Effector memory CD4-positive, alpha-beta T cell (primary cell): ENCODE results near the gene DIP2C.

Experiments
- DNase-seq, 3 donors: peaks; one replicate each; pipeline ENCODE4 v3.0.0-alpha.2; 2020
- H3K27ac ChIP-seq: 2 replicates; pipeline ENCODE4 v1.7.0; 2013; ENCODE audit warnings: mild to moderate bottlenecking, low read length, moderate library complexity; ENCODE audit not compliant: insufficient read depth, poor library complexity, severe bottlenecking
- H3K27me3 ChIP-seq: replicated peaks from 2 replicates; pipeline ENCODE4 v1.7.0; 2013; ENCODE audit warnings: mild to moderate bottlenecking, low read length; ENCODE audit not compliant: insufficient read depth, control insufficient read depth, poor library complexity, severe bottlenecking
- H3K36me3 ChIP-seq: 2 replicates; pipeline ENCODE4 v1.7.0; 2013; ENCODE audit warnings: mild to moderate bottlenecking, low read length, moderate library complexity; ENCODE audit not compliant: control insufficient read depth, insufficient read depth
- H3K4me1 ChIP-seq: 2 replicates; pipeline ENCODE4 v1.7.0; 2013; ENCODE audit warnings: low read length, mild to moderate bottlenecking; ENCODE audit not compliant: control insufficient read depth, insufficient read depth, poor library complexity, severe bottlenecking
- H3K4me3 ChIP-seq: 2 replicates; pipeline ENCODE4 v1.7.0; 2013; ENCODE audit warnings: low read length, low read depth, mild to moderate bottlenecking; ENCODE audit not compliant: insufficient read depth, poor library complexity, severe bottlenecking
- H3K9me3 ChIP-seq: 2 replicates; pipeline ENCODE4 v1.7.0; 2013; ENCODE audit warnings: mild to moderate bottlenecking, low read length, moderate library complexity; ENCODE audit not compliant: control insufficient read depth

The DIP2C gene

DNA sequence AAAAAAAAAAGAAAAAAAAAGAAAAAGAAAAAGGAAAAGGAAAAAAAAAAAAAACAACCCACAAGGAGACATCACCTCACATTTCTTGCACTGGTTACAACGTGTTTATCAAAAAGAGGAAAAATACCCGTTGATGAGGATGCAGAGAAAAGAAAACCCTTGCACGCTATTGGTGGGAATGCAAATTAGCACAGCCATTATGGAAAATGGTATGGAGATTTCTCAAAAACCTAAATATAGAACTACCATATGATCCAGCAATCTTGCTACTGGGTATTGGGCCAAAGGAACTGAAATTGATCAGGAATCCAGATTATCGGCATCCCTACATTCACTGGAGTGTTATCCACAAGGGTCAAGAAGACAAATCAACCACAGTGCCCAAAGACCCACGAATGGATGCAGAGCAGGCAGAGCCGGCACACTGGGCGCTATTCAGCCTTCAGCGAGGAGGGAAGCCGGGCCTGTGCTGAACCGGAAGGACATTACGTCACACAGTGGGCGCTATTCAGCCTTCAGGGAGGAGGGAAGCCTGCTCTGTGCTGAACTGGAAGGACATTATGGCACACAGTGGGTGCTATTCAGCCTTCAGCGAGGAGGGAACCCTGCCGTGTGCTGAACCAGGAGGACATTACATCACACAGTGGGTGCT is 295.6 kb downstream of the DIP2C start:
- no peaks in the 10 kb centered on the region for H3K9me3 ChIP-seq
- peaks cover 8% of the 10 kb centered on the region for H3K36me3 ChIP-seq
- no peaks in the 10 kb centered on the region for H3K4me1 ChIP-seq
- H3K4me3 ChIP-seq = no peak overlapping the region
- no peak overlapping the region for H3K27ac ChIP-seq
- no peak for DNase-seq
- no peaks in the 10 kb centered on the region for H3K27me3 ChIP-seq

DNA sequence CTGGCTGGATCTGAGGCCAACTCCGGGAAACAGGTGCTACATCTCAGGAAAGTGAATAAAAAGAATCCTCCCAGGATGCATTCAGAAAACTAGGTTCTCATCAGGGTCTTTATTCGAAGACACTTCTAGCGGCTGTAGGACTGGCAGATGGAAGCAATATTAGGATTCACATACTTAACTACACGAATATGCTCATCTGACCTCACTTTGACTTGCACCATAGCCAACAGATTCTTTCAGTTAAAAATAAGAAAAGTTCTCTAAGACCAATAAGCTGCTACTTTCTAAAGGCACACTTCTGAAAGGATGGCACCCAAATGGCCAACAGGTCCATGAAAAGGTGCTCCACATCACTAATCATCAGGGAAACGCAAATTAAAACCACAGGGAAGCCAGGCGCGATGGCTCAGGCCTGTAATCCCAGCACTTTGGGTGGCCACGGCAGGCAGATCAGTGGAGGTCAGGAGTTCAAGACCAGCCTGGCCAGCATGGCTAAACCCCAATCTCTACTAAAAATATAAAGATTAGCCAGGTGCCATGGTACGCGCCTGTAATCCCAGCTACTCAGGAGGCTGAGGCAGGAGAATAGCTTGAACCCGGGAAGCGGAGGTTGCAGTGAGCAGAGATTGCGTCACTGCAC is 296.2 kb downstream of the DIP2C start:
- Histone ChIP-seq H3K36me3 (peaks cover 8% of the 10 kb centered on the region), H3K4me3 (no peak overlapping the region), H3K4me1 (no peaks in the 10 kb centered on the region), H3K27ac (no peak overlapping the region), H3K27me3 (no peaks in the 10 kb centered on the region), H3K9me3 (no peaks in the 10 kb centered on the region)
- no peak for DNase-seq

DNA sequence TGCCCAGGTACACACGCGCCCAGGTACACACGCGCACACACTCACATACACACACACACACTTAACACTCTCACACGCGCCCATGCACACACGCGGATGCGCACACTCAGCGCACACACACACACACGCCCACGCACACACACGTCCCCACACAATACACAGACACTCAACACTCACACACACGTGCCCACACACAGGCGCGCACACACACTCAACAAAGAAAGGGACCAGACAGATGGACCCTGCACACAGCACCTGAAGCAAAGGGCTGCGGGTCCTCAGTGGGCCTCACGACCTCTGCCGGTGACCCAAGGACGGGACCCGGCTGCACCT is 296.8 kb downstream of the DIP2C start:
- Histone ChIP-seq H3K4me1 (no peaks in the 10 kb centered on the region), H3K4me3 (no peak overlapping the region), H3K27ac (no peak overlapping the region), H3K9me3 (no peaks in the 10 kb centered on the region), H3K36me3 (peaks cover 8% of the 10 kb centered on the region), H3K27me3 (no peaks in the 10 kb centered on the region)
- no peak for DNase-seq

DNA sequence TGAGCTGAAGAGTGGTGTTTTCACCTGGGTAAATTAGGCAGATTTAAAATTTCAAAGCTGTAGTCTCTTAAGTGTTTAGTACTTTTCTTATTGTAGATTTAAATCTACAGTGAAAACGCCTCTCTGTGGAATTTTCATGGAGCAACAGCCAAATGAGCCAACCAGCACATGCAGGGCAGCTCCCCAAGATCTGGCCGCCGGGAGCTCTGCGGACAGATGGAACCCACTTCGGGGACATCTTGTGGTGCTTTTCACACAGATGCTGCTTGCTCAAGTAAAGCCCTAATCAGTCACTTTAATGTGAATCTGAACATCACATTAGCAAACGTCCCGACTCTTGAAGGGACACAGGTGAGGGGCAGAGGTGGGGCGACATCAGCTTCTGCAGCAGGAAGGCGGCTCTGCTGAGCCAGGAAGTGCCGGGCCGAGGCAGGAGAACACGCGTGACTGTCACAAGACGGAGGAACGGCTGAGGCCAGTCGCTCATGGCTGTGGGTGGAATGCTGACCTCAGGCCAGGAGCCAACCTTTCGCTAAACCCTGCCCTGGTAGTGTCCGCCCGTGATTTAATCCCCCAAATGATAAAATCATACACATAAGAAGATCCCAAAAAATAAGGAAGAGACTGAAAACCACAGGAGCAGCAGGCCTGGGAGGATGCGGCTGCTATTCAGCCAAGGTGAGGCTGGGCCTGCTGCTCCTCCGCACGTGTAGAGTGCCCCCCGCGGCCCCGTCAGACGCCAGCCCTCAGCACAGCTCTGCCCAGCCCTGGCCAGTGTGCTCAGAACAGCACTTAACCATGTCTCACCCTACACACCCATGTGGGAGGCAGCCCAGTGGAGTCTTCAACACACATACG is 297.4 kb downstream of the DIP2C start:
- Histone ChIP-seq H3K9me3 (no peaks in the 10 kb centered on the region), H3K4me3 (no peak overlapping the region), H3K27me3 (no peaks in the 10 kb centered on the region), H3K27ac (no peak overlapping the region), H3K4me1 (no peaks in the 10 kb centered on the region), H3K36me3 (peaks cover 8% of the 10 kb centered on the region)
- no peak for DNase-seq

DNA sequence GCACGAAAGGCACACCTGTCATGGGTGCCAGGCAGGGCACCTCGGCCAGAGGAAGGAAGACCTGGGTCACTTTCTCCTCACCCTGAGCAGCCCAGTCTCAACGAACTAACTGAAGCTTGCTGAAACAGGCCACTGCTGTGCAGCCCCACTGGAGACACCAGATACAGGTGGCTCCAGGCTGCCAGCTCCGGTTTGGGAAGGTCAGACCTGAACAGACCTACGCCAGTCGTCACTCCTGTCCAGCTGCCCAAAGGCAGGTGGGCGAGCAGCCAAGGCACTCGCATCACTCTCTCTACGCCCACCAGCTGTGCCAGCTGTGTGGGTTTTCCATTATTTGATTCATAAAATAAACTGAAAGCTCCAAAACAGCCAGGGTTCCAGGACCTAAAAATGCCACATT is 298.2 kb downstream of the DIP2C start:
- Histone ChIP-seq H3K9me3 (no peaks in the 10 kb centered on the region), H3K4me3 (no peak overlapping the region), H3K27me3 (no peaks in the 10 kb centered on the region), H3K4me1 (no peaks in the 10 kb centered on the region), H3K36me3 (peaks cover 8% of the 10 kb centered on the region), H3K27ac (no peak overlapping the region)
- DNase-seq = no peak

DNA sequence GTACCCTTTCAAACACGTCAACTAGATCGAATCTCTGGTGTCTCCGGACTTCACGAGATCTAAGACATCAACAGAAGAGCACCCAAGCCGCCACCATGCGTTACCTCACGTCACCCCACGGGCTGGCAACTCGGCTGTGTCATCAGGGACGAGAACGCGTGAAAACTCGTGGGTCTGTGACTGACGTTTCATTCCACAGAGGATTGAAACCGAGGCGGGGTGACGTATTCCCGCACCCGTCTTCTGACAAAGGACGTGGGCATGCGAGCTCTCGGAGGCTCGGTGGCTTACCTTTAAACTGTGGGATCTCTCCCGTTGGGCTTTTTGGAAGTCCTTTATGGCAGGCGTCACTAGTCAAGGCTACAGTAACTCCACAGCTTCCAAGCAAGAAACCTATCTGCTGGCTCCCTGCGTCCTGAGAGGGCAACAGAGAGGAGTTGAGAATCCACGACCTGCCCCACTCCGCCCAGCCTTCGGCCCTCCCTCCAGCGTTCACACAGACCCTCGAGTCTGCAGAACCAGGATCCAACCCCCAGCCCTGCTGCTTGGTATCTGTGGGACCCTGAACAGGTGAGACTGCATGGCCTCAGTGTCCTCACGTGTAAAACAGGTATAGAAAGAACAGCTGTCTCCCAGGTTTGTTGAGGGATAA is 298.9 kb downstream of the DIP2C start:
- Histone ChIP-seq H3K4me1 (no peaks in the 10 kb centered on the region), H3K9me3 (no peaks in the 10 kb centered on the region), H3K36me3 (peaks cover 8% of the 10 kb centered on the region), H3K27me3 (no peaks in the 10 kb centered on the region), H3K4me3 (no peak overlapping the region), H3K27ac (no peak overlapping the region)
- no peak for DNase-seq

DNA sequence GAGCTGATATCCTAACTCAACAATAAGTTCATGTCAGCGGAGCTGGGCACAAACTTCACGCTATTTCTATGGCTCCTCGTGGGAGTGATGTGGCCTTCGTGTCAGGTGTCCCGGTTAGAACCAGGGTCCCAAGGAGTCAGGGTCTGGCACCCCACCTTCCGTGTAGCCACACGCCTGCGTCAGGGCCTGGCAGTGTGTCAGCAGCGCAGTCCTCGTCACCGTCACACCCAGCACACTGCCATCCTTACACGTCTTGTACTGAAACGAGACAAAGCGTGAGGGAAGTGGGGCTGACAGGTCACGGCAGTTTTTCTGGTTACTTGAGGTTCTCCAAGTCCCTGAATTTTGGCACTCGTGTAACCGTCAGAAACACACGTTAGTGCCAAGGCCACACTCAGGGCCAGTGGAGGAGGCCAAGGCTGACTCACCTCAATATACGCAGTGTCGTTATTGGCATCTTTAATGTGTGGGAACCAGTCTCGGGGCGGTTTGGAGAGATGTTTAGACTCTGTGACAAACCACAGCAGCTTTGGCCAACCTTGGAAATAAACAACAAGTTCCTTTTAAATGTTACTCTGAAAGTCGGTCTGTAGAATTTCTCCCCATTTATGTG is 299.5 kb downstream of the DIP2C start:
- no peak overlapping the region for H3K27ac ChIP-seq
- H3K9me3 ChIP-seq = no peaks in the 10 kb centered on the region
- H3K4me1 ChIP-seq = no peaks in the 10 kb centered on the region
- H3K4me3 ChIP-seq = no peak overlapping the region
- DNase-seq = no peak
- peaks cover 8% of the 10 kb centered on the region for H3K36me3 ChIP-seq
- no peaks in the 10 kb centered on the region for H3K27me3 ChIP-seq

DNA sequence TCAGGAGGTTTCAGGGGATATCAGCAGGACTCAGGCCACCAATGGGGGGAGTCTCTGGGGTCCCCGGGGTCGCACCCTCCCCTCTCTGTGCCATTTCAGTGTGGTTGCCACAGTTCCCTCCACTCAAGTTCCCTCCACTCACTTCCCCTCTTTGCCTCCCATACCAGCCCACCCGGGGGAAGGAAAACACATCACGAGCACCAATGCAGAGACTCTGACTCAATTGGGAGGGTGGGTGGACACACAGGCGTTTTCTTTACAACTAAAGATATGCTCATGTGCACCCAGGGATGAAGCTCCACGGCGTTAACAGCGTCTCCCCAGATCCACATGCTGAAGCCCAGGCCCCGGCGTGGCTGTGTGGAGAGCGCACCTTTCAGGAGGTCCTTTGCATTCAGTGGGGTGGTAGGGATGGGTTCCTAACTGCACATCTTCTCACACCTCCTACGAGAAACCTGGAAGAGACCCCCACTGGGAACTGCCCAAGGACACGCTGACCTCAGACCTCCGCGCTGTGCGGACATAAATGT is 300.1 kb downstream of the DIP2C start:
- Histone ChIP-seq H3K4me1 (no peaks in the 10 kb centered on the region), H3K4me3 (no peak overlapping the region), H3K36me3 (peaks cover 8% of the 10 kb centered on the region), H3K27me3 (no peaks in the 10 kb centered on the region), H3K27ac (no peak overlapping the region), H3K9me3 (no peaks in the 10 kb centered on the region)
- no peak for DNase-seq

DNA sequence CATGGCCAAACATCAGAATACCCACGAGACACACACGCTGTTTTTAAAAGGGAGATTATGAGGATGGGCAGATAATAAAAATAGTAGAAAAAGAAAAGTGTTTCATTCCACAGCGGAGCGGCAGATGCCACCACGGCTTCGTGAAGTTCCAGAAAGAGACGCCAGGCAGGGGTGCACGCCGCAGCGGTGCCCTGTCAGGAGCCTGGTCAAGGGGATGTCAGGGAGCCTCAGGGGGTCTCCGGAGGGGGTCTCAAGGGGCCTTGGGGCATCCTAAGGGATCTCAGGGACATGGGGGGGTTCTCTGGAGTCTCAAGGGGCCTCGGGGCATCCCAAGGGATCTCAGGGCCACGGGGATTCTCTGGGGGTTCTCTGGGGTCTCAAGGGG is 300.8 kb downstream of the DIP2C start:
- no peaks in the 10 kb centered on the region for H3K4me1 ChIP-seq
- no peak for DNase-seq

More for the DNA sequence above, 300.8 kb downstream of the DIP2C start:
- H3K4me3 ChIP-seq = no peak overlapping the region
- no peaks in the 10 kb centered on the region for H3K9me3 ChIP-seq
- H3K36me3 ChIP-seq = peaks cover 8% of the 10 kb centered on the region
- no peak overlapping the region for H3K27ac ChIP-seq
- no peaks in the 10 kb centered on the region for H3K27me3 ChIP-seq
